GM12878 (cell line): ENCODE results near the gene KIDINS220.
A peak's percentile ranks its signal among the peaks of the same experiment; 100 is the strongest.

ENCODE experiments used
- CHD4 ChIP-seq: fragments of 200-600 bp; sonication (generic); IDR thresholded peaks from 2 replicates; pipeline ENCODE4 v1.6.1; 2016; ENCODE audit warnings: mild to moderate bottlenecking
- HDAC2 ChIP-seq: fragments of 200-600 bp; sonication (generic); IDR thresholded peaks from 2 replicates; pipeline ENCODE4 v1.6.1; 2017
- NR2F1 ChIP-seq: fragments of 450-650 bp; conservative IDR thresholded peaks from 2 replicates; pipeline ENCODE4 v1.6.1; 2017; ENCODE audit warnings: mild to moderate bottlenecking
- RAD21 ChIP-seq: IDR thresholded peaks from 2 replicates; pipeline ENCODE4 v1.6.1; 2011; ENCODE audit warnings: mild to moderate bottlenecking, low read depth, low read length, moderate library complexity; ENCODE audit not compliant: insufficient read depth
- TCF7 ChIP-seq: IDR thresholded peaks from 2 replicates; pipeline ENCODE4 v1.6.1; 2014; ENCODE audit warnings: antibody characterized with exemption, borderline replicate concordance
- ZNF217 ChIP-seq: fragments of 450-650 bp; IDR thresholded peaks from 2 replicates; pipeline ENCODE4 v1.6.1; 2017; ENCODE audit warnings: antibody characterized with exemption, mild to moderate bottlenecking
- TF ChIP-seq, protein P1 (sequence below): fragments of 450-650 bp; IDR thresholded peaks from 2 replicates; pipeline ENCODE4 v1.6.1; 2017; ENCODE audit warnings: mild to moderate bottlenecking, moderate library complexity
- TF ChIP-seq, protein P2 (sequence below): fragments of 450-650 bp; IDR thresholded peaks from 2 replicates; pipeline ENCODE4 v1.6.1; 2017; ENCODE audit warnings: low read depth, mild to moderate bottlenecking, moderate library complexity
- TF ChIP-seq, protein P3 (sequence below), 3 experiments: IDR thresholded peaks in 2 of 3; conservative IDR thresholded peaks in 1 of 3; 2 replicates each; pipeline ENCODE4 v1.5.1; 2011; ENCODE audit warnings: low read depth in 3 of 3, low read length in 3 of 3, mild to moderate bottlenecking in 3 of 3, control low read depth in 2 of 3, moderate library complexity in 2 of 3, inconsistent platforms in 1 of 3, mixed read lengths in 1 of 3; ENCODE audit not compliant: control insufficient read depth in 2 of 3, insufficient read depth in 1 of 3; ENCODE audit errors: extremely low read depth in 1 of 3

DNA sequence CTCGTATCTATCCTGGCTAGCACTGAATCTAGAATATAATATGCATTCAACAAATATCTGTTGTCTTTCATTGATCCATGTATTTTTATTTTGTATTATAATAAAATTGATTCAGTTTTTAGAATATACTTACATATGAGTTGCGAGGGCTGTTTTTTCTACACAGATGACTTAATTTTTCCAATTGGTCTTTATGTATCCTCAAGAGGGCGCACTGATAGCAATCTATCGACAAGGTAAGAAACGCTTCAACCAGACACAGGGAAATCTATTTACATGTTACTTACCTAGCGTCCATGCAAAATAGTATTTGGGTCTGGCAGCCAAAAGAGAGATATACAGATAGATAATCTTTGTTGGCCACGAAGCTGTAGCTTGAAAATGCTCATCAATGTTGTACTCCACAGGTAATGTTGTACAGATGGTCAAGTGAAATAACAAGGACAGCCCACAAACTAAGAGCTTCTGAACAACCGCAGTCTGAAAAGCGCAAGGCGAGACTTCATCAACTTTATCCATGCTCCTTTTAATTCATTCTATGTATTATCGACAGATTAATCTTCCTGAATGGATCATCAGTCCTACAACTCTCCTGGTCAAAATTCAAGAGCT is 35.5 kb upstream of the KIDINS220 start:
- TF ChIP-seq ZNF217 = no peak
- no peak for TF ChIP-seq CHD4
- TF ChIP-seq NR2F1 = no peak
- TF ChIP-seq, protein P1, sequence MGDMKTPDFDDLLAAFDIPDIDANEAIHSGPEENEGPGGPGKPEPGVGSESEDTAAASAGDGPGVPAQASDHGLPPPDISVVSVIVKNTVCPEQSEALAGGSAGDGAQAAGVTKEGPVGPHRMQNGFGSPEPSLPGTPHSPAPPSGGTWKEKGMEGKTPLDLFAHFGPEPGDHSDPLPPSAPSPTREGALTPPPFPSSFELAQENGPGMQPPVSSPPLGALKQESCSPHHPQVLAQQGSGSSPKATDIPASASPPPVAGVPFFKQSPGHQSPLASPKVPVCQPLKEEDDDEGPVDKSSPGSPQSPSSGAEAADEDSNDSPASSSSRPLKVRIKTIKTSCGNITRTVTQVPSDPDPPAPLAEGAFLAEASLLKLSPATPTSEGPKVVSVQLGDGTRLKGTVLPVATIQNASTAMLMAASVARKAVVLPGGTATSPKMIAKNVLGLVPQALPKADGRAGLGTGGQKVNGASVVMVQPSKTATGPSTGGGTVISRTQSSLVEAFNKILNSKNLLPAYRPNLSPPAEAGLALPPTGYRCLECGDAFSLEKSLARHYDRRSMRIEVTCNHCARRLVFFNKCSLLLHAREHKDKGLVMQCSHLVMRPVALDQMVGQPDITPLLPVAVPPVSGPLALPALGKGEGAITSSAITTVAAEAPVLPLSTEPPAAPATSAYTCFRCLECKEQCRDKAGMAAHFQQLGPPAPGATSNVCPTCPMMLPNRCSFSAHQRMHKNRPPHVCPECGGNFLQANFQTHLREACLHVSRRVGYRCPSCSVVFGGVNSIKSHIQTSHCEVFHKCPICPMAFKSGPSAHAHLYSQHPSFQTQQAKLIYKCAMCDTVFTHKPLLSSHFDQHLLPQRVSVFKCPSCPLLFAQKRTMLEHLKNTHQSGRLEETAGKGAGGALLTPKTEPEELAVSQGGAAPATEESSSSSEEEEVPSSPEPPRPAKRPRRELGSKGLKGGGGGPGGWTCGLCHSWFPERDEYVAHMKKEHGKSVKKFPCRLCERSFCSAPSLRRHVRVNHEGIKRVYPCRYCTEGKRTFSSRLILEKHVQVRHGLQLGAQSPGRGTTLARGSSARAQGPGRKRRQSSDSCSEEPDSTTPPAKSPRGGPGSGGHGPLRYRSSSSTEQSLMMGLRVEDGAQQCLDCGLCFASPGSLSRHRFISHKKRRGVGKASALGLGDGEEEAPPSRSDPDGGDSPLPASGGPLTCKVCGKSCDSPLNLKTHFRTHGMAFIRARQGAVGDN = no peak
- TF ChIP-seq TCF7 = no peak
- peak; percentile 65 for TF ChIP-seq RAD21
- TF ChIP-seq, protein P2, sequence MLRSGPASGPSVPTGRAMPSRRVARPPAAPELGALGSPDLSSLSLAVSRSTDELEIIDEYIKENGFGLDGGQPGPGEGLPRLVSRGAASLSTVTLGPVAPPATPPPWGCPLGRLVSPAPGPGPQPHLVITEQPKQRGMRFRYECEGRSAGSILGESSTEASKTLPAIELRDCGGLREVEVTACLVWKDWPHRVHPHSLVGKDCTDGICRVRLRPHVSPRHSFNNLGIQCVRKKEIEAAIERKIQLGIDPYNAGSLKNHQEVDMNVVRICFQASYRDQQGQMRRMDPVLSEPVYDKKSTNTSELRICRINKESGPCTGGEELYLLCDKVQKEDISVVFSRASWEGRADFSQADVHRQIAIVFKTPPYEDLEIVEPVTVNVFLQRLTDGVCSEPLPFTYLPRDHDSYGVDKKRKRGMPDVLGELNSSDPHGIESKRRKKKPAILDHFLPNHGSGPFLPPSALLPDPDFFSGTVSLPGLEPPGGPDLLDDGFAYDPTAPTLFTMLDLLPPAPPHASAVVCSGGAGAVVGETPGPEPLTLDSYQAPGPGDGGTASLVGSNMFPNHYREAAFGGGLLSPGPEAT = no peak
- TF ChIP-seq, protein P3, sequence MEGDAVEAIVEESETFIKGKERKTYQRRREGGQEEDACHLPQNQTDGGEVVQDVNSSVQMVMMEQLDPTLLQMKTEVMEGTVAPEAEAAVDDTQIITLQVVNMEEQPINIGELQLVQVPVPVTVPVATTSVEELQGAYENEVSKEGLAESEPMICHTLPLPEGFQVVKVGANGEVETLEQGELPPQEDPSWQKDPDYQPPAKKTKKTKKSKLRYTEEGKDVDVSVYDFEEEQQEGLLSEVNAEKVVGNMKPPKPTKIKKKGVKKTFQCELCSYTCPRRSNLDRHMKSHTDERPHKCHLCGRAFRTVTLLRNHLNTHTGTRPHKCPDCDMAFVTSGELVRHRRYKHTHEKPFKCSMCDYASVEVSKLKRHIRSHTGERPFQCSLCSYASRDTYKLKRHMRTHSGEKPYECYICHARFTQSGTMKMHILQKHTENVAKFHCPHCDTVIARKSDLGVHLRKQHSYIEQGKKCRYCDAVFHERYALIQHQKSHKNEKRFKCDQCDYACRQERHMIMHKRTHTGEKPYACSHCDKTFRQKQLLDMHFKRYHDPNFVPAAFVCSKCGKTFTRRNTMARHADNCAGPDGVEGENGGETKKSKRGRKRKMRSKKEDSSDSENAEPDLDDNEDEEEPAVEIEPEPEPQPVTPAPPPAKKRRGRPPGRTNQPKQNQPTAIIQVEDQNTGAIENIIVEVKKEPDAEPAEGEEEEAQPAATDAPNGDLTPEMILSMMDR (IDR thresholded peaks at IDR 0.05 in 2 of 3, conservative IDR thresholded peaks at IDR 0.05 in 1 of 3; ENCODE audit: control insufficient read depth in 2 of 3, extremely low read depth in 1 of 3, insufficient read depth in 1 of 3, low read depth in 3 of 3, low read length in 3 of 3) = peak; percentile 54 to 62 (median 61)
- TF ChIP-seq HDAC2 = no peak
